ENCODE data around the gene PKDCC. TPM values are rescaled to one million over a fixed set of nuclear protein-coding genes. Genes with fewer than 3 reads are reported as not detected.

The PKDCC gene
- total and polyA plus RNA-seq, 10 of the 15 experiments (the other 5 are each of a cell fraction or from before 2014, with no cell fraction given): 0.13 to 10.2 (median 2.3) TPM

DNA sequence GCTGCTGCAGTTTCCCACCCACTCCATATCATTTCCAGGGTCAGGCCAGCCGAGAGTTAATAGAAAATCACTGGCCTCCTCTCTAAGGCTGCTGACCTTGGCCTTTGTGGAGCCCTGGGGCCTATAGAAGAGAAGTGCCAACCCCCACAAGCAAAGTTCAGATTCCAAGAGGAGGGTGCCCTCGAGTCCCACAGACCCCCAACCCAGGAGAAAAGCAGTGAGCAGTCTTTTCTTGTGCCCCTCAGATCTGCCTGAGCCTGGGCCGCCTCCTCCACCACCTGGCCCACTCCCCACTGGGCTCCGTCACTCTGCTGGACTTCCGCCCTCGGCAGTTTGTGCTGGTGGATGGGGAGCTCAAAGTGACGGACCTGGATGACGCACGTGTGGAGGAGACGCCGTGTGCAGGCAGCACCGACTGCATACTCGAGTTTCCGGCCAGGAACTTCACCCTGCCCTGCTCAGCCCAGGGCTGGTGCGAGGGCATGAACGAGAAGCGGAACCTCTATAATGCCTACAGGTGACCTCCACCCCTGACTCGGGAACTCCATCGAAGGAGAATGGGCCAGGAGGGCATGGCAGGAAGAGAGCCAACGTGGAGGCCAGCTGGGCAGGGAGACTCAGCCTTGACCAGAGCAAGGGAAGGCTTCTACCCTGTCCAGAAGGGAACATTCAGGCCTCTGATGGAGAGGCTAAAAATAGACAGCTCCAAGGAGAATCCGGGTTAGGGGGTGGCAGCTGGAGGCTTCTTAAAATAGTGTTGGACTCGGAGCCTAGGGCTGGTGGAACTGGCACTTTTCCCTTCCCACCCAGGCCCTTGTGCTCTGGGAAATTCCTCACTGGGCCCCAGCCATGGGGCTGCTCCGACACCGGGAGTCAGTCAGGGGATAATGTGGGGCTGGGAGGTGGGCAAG, 6.2 kb downstream of the PKDCC start:
- CTCF ChIA-PET: no interaction called here
- no peak overlapping the region for H3K9ac ChIP-seq (ENCODE audit: control insufficient read depth, insufficient read depth, low read length)

DNA sequence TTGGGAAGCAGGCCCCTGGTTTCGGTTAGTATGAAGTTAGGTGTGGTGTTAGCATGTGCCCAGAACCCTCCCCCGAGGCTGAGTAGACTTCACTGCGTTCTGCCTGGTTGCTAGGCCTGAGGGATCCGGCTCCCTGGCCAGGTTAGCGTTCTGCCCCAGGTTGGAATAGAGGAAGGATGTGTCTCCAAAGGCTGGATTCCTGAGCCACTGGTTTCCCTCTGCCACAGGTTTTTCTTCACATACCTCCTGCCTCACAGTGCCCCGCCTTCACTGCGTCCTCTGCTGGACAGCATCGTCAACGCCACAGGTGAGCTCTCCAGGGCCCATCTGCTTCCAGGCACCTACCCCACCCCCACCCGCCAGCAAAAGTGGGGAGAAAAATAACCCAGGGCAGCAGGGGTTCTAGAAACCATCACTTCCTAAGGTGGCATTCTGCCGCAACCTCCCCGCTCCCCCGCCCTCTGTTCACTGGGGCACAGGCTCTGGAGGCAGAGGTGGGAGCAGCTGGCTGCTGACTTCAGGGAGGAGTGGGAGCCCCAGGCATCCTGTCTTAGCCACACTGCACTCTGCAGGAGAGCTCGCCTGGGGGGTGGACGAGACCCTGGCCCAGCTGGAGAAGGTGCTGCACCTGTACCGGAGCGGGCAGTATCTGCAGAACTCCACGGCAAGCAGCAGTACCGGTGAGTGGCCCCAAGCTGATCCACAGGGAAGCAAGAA, 7.1 kb downstream of the PKDCC start:
- RAD21 ChIA-PET (ENCODE audit: unreplicated experiment): no interaction called here
- Histone ChIP-seq H3K79me2 (ENCODE audit: control insufficient read depth, insufficient read depth, low read length) (no peaks in the 10 kb centered on the region), H3K36me3 (ENCODE audit: control insufficient read depth in 2 of 2, insufficient read depth in 2 of 2, low read length in 1 of 2) (no peaks in the 10 kb centered on the region), H3K4me2 (ENCODE audit: control insufficient read depth, insufficient read depth) (no peak overlapping the region), H4K20me1 (ENCODE audit: control insufficient read depth, insufficient read depth) (no peaks in the 10 kb centered on the region), H3K4me1 (ENCODE audit: control insufficient read depth, insufficient read depth, low read length) (no peaks in the 10 kb centered on the region), H3K9me3 (replicated peaks; ENCODE audit: control insufficient read depth, insufficient read depth, low read length) (no peaks in the 10 kb centered on the region), H3K27ac (ENCODE audit: control insufficient read depth, insufficient read depth) (no peak overlapping the region), H2AFZ (ENCODE audit: control insufficient read depth, low read depth, low read length) (no peak overlapping the region), H3K4me3 (no peak overlapping the region), H3K9ac (ENCODE audit: control insufficient read depth, insufficient read depth, low read length) (no peak overlapping the region), H3K27me3 (replicated peaks in 1 of 2; ENCODE audit: control insufficient read depth in 2 of 2, insufficient read depth in 2 of 2, low read length in 1 of 2) (peaks cover 3 to 4% of the 10 kb centered on the region in 2 experiments; a peak in 3 of 4 replicates)
- ATAC-seq (no peak), FAIRE-seq (no peak), DNase-seq (ENCODE audit: low read depth, low spot score) (no peak)
- WGBS (ENCODE audit: insufficient coverage, insufficient replicate concordance, low lambda C conversion rate, missing lambda C conversion rate): 62% methylated on average over 19 of the region's 19 CpGs
- SMC1A ChIA-PET (ENCODE audit: uncharacterized antibody, unreplicated experiment): no interaction called here
- intact Hi-C loops (cut with micrococcal nuclease; ENCODE audit: unreplicated experiment): no loop called here
- no TSS peak for BruUV-seq (replicated peaks)
- in situ Hi-C loops (cut with MboI): no loop called here
- CTCF ChIA-PET: no interaction called here
- POLR2A ChIA-PET: no interaction called here
- peak; percentile 19; the same call in 1 of the 2 replicates for TF ChIP-seq RAD21 (IDR thresholded peaks at IDR 0.05; ENCODE audit: insufficient read depth, low read depth, low read length)
- TF ChIP-seq USF2 (IDR thresholded peaks at IDR 0.05; ENCODE audit: borderline replicate concordance, low read depth, low read length): no peak
- TF ChIP-seq, protein P1, sequence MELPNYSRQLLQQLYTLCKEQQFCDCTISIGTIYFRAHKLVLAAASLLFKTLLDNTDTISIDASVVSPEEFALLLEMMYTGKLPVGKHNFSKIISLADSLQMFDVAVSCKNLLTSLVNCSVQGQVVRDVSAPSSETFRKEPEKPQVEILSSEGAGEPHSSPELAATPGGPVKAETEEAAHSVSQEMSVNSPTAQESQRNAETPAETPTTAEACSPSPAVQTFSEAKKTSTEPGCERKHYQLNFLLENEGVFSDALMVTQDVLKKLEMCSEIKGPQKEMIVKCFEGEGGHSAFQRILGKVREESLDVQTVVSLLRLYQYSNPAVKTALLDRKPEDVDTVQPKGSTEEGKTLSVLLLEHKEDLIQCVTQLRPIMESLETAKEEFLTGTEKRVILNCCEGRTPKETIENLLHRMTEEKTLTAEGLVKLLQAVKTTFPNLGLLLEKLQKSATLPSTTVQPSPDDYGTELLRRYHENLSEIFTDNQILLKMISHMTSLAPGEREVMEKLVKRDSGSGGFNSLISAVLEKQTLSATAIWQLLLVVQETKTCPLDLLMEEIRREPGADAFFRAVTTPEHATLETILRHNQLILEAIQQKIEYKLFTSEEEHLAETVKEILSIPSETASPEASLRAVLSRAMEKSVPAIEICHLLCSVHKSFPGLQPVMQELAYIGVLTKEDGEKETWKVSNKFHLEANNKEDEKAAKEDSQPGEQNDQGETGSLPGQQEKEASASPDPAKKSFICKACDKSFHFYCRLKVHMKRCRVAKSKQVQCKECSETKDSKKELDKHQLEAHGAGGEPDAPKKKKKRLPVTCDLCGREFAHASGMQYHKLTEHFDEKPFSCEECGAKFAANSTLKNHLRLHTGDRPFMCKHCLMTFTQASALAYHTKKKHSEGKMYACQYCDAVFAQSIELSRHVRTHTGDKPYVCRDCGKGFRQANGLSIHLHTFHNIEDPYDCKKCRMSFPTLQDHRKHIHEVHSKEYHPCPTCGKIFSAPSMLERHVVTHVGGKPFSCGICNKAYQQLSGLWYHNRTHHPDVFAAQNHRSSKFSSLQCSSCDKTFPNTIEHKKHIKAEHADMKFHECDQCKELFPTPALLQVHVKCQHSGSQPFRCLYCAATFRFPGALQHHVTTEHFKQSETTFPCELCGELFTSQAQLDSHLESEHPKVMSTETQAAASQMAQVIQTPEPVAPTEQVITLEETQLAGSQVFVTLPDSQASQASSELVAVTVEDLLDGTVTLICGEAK (IDR thresholded peaks at IDR 0.05; ENCODE audit: borderline replicate concordance): no peak
- TF ChIP-seq, protein P2, sequence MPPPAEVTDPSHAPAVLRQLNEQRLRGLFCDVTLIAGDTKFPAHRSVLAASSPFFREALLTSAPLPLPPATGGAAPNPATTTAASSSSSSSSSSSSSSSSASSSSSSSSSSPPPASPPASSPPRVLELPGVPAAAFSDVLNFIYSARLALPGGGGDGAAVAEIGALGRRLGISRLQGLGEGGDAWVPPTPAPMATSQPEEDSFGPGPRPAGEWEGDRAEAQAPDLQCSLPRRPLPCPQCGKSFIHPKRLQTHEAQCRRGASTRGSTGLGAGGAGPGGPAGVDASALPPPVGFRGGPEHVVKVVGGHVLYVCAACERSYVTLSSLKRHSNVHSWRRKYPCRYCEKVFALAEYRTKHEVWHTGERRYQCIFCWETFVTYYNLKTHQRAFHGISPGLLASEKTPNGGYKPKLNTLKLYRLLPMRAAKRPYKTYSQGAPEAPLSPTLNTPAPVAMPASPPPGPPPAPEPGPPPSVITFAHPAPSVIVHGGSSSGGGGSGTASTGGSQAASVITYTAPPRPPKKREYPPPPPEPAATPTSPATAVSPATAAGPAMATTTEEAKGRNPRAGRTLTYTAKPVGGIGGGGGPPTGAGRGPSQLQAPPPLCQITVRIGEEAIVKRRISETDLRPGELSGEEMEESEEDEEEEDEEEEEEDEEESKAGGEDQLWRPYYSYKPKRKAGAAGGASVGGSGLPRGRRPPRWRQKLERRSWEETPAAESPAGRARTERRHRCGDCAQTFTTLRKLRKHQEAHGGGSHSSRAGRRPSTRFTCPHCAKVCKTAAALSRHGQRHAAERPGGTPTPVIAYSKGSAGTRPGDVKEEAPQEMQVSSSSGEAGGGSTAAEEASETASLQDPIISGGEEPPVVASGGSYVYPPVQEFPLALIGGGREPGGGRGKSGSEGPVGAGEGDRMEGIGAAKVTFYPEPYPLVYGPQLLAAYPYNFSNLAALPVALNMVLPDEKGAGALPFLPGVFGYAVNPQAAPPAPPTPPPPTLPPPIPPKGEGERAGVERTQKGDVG (CRISPR knock-in tag; IDR thresholded peaks at IDR 0.05): no peak

More for the DNA sequence above, 6.2 kb downstream of the PKDCC start:
- WGBS (ENCODE audit: insufficient coverage, insufficient replicate concordance, low lambda C conversion rate, missing lambda C conversion rate): 66% methylated on average over 24 of the region's 24 CpGs
- DNase-seq (ENCODE audit: low read depth, low spot score) (no peak), ATAC-seq (no peak), FAIRE-seq (no peak)
- H3K4me3 ChIP-seq: no peak overlapping the region
- no TSS peak for BruUV-seq (replicated peaks)
- H3K79me2 ChIP-seq (ENCODE audit: control insufficient read depth, insufficient read depth, low read length): no peaks in the 10 kb centered on the region
- H3K27me3 ChIP-seq (replicated peaks in 1 of 2; ENCODE audit: control insufficient read depth in 2 of 2, insufficient read depth in 2 of 2, low read length in 1 of 2): peaks cover 3 to 6% of the 10 kb centered on the region in 2 experiments
- TF ChIP-seq RUNX3 (IDR thresholded peaks at IDR 0.05; ENCODE audit: low read length): no peak
- no peak overlapping the region for H3K27ac ChIP-seq (ENCODE audit: control insufficient read depth, insufficient read depth)
- H4K20me1 ChIP-seq (ENCODE audit: control insufficient read depth, insufficient read depth): no peaks in the 10 kb centered on the region
- POLR2A ChIA-PET: no interaction called here
- SMC1A ChIA-PET (ENCODE audit: uncharacterized antibody, unreplicated experiment): interaction anchor here (1.0 kb wide), 1 partner anchor 25 kb away, joined by 3 read pairs; no protein-coding TSS in a partner anchor
- no peaks in the 10 kb centered on the region for H3K4me1 ChIP-seq (ENCODE audit: control insufficient read depth, insufficient read depth, low read length)
- H3K9me3 ChIP-seq (replicated peaks; ENCODE audit: control insufficient read depth, insufficient read depth, low read length): no peaks in the 10 kb centered on the region
- H3K36me3 ChIP-seq (ENCODE audit: control insufficient read depth in 2 of 2, insufficient read depth in 2 of 2, low read length in 1 of 2): no peaks in the 10 kb centered on the region
- RAD21 ChIA-PET (ENCODE audit: unreplicated experiment): interaction anchor here (0.6 kb wide), 1 partner anchor 95 kb away, joined by 3 read pairs; no protein-coding TSS in a partner anchor
- no peak overlapping the region for H3K4me2 ChIP-seq (ENCODE audit: control insufficient read depth, insufficient read depth)
- in situ Hi-C loops (cut with MboI) (no loop called here), intact Hi-C loops (cut with micrococcal nuclease; ENCODE audit: unreplicated experiment) (no loop called here)
- no peak overlapping the region for H2AFZ ChIP-seq (ENCODE audit: control insufficient read depth, low read depth, low read length)
